Mesendoderm (in vitro differentiated cells): ENCODE measurements around the gene CFHR5.
"Not testable (repeated sequence)": the region's sequence is repeated elsewhere in the genome, so short reads cannot be mapped to it uniquely, and the experiment has no call there.

Experiments
- DNase-seq: peaks from one replicate; pipeline ENCODE4 v3.0.0; 2013
- H2AK5ac ChIP-seq: 2 replicates; pipeline ENCODE4 v1.6.1; 2013; ENCODE audit warnings: low read length, inconsistent platforms
- H2BK120ac ChIP-seq: 2 replicates; pipeline ENCODE4 v1.6.1; 2013; ENCODE audit warnings: low read depth, mild to moderate bottlenecking, low read length, moderate library complexity, mixed read lengths
- H2BK15ac ChIP-seq: replicated peaks from 2 replicates; pipeline ENCODE4 v1.6.1; 2013; ENCODE audit warnings: low read depth, mild to moderate bottlenecking, moderate library complexity
- H2BK5ac ChIP-seq: 2 replicates; pipeline ENCODE4 v1.6.1; 2013; ENCODE audit warnings: low read length, inconsistent platforms
- H3K18ac ChIP-seq: 2 replicates; pipeline ENCODE4 v1.6.1; 2013; ENCODE audit warnings: mild to moderate bottlenecking, low read length, mixed read lengths
- H3K23ac ChIP-seq: one replicate; pipeline ENCODE4 v1.6.1; 2013; ENCODE audit warnings: low read length
- H3K27ac ChIP-seq: 2 replicates; pipeline ENCODE4 v1.5.1; 2013; ENCODE audit warnings: low read depth, mild to moderate bottlenecking, inconsistent platforms, low read length, moderate library complexity
- H3K27me3 ChIP-seq: 2 replicates; pipeline ENCODE4 v1.6.1; 2013; ENCODE audit warnings: low read length, control low read depth, mild to moderate bottlenecking, inconsistent platforms; ENCODE audit not compliant: insufficient read depth, poor library complexity
- H3K36me3 ChIP-seq: 2 replicates; pipeline ENCODE4 v1.6.1; 2013; ENCODE audit warnings: low read length, inconsistent platforms; ENCODE audit not compliant: control insufficient read depth, insufficient read depth
- H3K4ac ChIP-seq: one replicate; pipeline ENCODE4 v1.6.1; 2013; ENCODE audit warnings: low read depth, mild to moderate bottlenecking, low read length, moderate library complexity
- H3K4me1 ChIP-seq: 2 replicates; pipeline ENCODE4 v1.6.1; 2013; ENCODE audit warnings: low read depth, low read length, inconsistent platforms; ENCODE audit not compliant: control insufficient read depth
- H3K4me2 ChIP-seq: 2 replicates; pipeline ENCODE4 v1.6.1; 2013; ENCODE audit warnings: low read length
- H3K4me3 ChIP-seq: 2 replicates; pipeline ENCODE4 v1.5.1; 2013; ENCODE audit warnings: mild to moderate bottlenecking, low read length
- H3K56ac ChIP-seq: one replicate; pipeline ENCODE4 v1.6.1; 2013; ENCODE audit warnings: low read length
- H3K79me1 ChIP-seq: 2 replicates; pipeline ENCODE4 v1.6.1; 2013; ENCODE audit warnings: low read length, inconsistent platforms
- H3K79me2 ChIP-seq: 2 replicates; pipeline ENCODE4 v1.6.1; 2013; ENCODE audit warnings: mild to moderate bottlenecking, low read length; ENCODE audit not compliant: control insufficient read depth, insufficient read depth
- H3K9ac ChIP-seq: 2 replicates; pipeline ENCODE4 v1.6.1; 2013; ENCODE audit warnings: low read length, inconsistent platforms
- H4K5ac ChIP-seq: one replicate; pipeline ENCODE4 v1.6.1; 2013; ENCODE audit warnings: low read length
- H4K8ac ChIP-seq: one replicate; pipeline ENCODE4 v1.6.1; 2013; ENCODE audit warnings: low read depth, mild to moderate bottlenecking, control low read depth, low read length, moderate library complexity
- WGBS: extraction: QIAGEN DNeasy Blood & Tissue Kit; methylation state at CpG from one replicate; pipeline ENCODE4 v1.1.7; 2013; ENCODE audit warnings: low lambda C conversion rate, missing lambda C conversion rate; ENCODE audit not compliant: insufficient coverage; ENCODE audit errors: extremely low coverage; 5-methylcytosine and 5-hydroxymethylcytosine counted together

The CFHR5 gene

DNA sequence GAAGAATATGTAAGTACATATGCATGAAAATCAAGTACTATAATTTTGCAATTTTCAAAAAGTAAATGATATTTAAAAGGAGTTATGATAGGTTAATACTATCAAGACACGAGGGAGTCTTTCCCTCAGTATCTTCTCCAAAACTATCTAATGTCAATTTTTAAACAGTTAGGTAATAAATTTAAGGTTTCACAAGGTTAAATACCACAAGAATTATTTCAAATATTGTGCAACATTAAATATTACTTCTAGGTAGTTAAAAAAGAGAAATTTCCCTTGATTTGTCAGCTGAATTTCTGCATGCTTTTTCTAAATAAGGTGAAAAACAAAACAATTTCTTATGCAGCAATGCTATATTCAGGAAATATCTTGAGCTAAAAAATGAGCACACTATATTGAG, 3.5 kb downstream of the CFHR5 start:
- Histone ChIP-seq H2BK5ac (no peak overlapping the region), H3K79me2 (no peaks in the 10 kb centered on the region), H3K36me3 (no peaks in the 10 kb centered on the region), H3K4me1 (no peaks in the 10 kb centered on the region), H3K56ac (no peak overlapping the region), H3K4me3 (no peak overlapping the region), H2AK5ac (no peak overlapping the region), H4K5ac (no peak overlapping the region), H3K4ac (no peak overlapping the region), H4K8ac (no peak overlapping the region), H3K18ac (no peak overlapping the region), H2BK120ac (no peak overlapping the region), H3K9ac (no peak overlapping the region), H3K4me2 (no peak overlapping the region), H2BK15ac (no peak overlapping the region), H3K27ac (no peak overlapping the region), H3K23ac (no peak overlapping the region), H3K27me3 (no peaks in the 10 kb centered on the region), H3K79me1 (no peaks in the 10 kb centered on the region)
- WGBS = no CpG with 5 or more reads among the region's 1 CpG
- DNase-seq = no peak

DNA sequence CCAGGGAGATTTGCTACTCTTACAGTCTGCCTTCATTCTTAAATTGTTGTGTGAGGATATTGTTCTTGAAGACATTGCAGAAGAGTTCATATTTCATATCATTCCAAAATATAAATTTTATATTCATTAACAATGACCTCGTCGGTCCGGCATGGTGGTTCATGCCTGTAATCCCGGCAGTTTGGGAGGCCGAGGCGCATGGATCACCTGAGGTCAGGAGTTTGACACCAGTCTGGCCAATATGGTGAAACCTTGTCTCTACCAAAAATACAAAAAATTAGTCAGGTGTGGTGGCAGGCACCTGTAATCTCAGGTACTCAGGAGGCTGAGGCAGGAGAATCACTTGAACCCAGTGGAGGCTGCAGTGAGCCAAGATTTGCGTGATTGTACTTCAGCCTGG, 4.9 kb downstream of the CFHR5 start:
- not testable (repeated sequence) for H4K8ac ChIP-seq, H2AK5ac ChIP-seq, H3K79me1 ChIP-seq, H4K5ac ChIP-seq, H3K36me3 ChIP-seq, H2BK15ac ChIP-seq, H3K18ac ChIP-seq, H2BK120ac ChIP-seq, H3K9ac ChIP-seq, H3K56ac ChIP-seq, H3K79me2 ChIP-seq, H2BK5ac ChIP-seq, H3K4me1 ChIP-seq, H3K23ac ChIP-seq, DNase-seq, H3K27ac ChIP-seq, H3K4ac ChIP-seq, H3K4me2 ChIP-seq, H3K27me3 ChIP-seq, H3K4me3 ChIP-seq
- WGBS = no CpG with 5 or more reads among the region's 7 CpGs

DNA sequence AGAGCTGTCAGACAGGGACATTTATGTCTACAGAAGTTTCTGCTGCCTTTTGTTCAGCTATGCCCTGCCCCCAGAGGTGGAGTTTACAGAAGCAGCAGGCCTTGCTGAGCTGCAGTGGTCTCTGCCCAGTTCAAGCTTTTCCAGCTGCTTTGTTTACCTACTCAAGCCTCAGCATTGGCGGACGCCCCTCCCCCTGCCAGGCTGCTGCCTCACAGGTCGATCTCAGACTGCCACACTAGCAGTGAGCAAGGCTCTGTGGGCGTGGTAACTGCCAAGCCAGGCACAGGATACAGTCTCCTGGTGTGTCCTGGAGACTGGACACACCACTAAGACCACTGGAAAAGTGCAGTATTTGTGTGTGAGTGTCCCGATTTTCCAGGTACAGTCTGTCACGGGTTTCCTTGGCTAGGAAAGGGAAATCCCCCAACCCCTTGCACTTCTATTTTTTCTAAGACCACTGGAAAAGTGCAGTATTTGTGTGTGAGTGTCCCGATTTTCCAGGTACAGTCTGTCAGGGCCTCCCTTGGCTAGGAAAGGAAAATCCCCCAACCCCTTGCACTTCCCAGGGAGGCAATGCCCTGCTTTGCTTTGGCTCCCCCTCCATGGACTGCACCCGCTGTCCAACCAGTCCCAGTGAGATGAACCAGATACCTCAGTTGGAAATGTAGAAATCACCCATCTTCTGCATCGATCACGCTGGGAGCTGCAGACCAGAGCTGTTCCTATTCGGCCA, 14.7 kb downstream of the CFHR5 start:
- H3K27me3 ChIP-seq, H3K18ac ChIP-seq, H3K79me1 ChIP-seq, H3K4me3 ChIP-seq, H3K4ac ChIP-seq, H2BK120ac ChIP-seq, H2AK5ac ChIP-seq, H4K5ac ChIP-seq, H3K9ac ChIP-seq, H2BK5ac ChIP-seq, H2BK15ac ChIP-seq, H3K4me2 ChIP-seq, H3K36me3 ChIP-seq, H3K4me1 ChIP-seq, H3K79me2 ChIP-seq, H4K8ac ChIP-seq, H3K27ac ChIP-seq, H3K56ac ChIP-seq, H3K23ac ChIP-seq: not testable (repeated sequence)
- no CpG with 5 or more reads among the region's 11 CpGs for WGBS
- peak; percentile 86 for DNase-seq

DNA sequence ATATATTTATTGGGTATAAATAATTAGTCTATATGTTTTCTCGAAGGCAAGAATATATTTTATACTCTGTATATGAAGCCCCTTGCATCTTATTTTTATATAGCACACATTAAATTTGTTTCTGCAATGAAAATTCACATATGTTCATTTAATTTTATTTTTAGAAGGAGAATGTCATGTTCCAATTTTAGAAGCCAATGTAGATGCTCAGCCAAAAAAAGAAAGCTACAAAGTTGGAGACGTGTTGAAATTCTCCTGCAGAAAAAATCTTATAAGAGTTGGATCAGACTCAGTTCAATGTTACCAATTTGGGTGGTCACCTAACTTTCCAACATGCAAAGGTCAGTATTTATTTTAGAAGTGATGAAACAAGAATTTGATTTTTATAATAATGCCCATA, 16.6 kb downstream of the CFHR5 start:
- Histone ChIP-seq H3K27ac (no peak overlapping the region), H4K5ac (no peak overlapping the region), H3K36me3 (no peaks in the 10 kb centered on the region), H3K79me2 (no peaks in the 10 kb centered on the region), H3K4ac (no peak overlapping the region), H3K18ac (no peak overlapping the region), H3K4me2 (no peak overlapping the region), H2AK5ac (no peak overlapping the region), H3K23ac (no peak overlapping the region), H2BK15ac (no peak overlapping the region), H2BK120ac (no peak overlapping the region), H2BK5ac (no peak overlapping the region), H3K56ac (no peak overlapping the region), H3K79me1 (no peaks in the 10 kb centered on the region), H3K4me1 (no peaks in the 10 kb centered on the region), H4K8ac (no peak overlapping the region), H3K4me3 (no peak overlapping the region), H3K9ac (no peak overlapping the region), H3K27me3 (no peaks in the 10 kb centered on the region)
- WGBS = no CpG with 5 or more reads among the region's 2 CpGs
- no peak for DNase-seq

DNA sequence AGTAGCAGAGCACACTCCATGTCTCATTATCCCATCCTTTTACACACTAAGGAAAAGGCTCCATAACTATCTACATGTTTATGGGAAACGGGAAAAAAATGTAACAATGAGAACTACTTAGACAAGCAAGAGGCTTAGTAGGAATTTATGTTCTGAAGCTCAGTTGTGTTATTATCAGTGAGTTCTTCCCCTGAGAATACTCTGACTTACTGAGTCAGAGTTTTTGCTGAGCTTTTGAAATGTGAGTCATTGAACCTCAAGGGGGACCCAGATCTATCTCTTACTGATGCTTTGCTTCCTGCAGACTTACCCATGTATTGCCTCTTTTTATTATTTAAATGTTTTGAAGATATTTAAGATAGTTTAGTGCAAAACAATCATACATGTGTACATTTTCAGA, 20.1 kb downstream of the CFHR5 start:
- Histone ChIP-seq H2BK15ac (no peak overlapping the region), H3K27me3 (no peaks in the 10 kb centered on the region), H2BK5ac (no peak overlapping the region), H3K4me3 (no peak overlapping the region), H3K27ac (no peak overlapping the region), H3K9ac (no peak overlapping the region), H3K4ac (no peak overlapping the region), H3K18ac (no peak overlapping the region), H3K4me2 (no peak overlapping the region), H3K79me2 (no peaks in the 10 kb centered on the region), H2BK120ac (no peak overlapping the region), H3K36me3 (no peaks in the 10 kb centered on the region), H4K8ac (no peak overlapping the region), H3K4me1 (no peaks in the 10 kb centered on the region), H4K5ac (no peak overlapping the region), H2AK5ac (no peak overlapping the region), H3K23ac (no peak overlapping the region), H3K79me1 (no peaks in the 10 kb centered on the region), H3K56ac (no peak overlapping the region)
- WGBS = no CpG with 5 or more reads among the region's 1 CpG
- peak; percentile 9 for DNase-seq

DNA sequence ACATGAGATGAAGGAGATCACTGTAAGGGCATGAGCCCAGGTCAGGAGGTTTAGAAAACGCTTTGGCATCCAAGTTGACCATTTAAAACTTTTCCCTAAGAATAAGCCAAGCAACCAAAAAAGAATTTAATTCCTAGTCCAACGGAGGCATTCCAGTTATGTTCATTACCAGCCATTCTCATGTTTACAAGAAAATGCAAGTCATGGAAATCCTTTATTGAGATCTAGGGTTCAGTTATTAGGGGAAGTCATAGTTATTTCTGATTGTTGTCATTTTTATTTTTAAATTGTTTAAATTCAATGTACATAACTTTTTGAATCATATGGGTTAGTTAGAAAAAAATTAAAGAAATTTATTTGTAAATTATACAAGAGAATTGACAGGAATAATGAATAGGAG, 24.5 kb downstream of the CFHR5 start:
- Histone ChIP-seq H3K4me1 (no peaks in the 10 kb centered on the region), H3K56ac (no peak overlapping the region), H3K23ac (no peak overlapping the region), H2BK120ac (no peak overlapping the region), H3K9ac (no peak overlapping the region), H3K27me3 (no peaks in the 10 kb centered on the region), H3K79me1 (no peaks in the 10 kb centered on the region), H2AK5ac (no peak overlapping the region), H3K79me2 (no peaks in the 10 kb centered on the region), H3K4me2 (no peak overlapping the region), H4K8ac (no peak overlapping the region), H2BK5ac (no peak overlapping the region), H2BK15ac (no peak overlapping the region), H3K4me3 (no peak overlapping the region), H3K27ac (no peak overlapping the region), H3K18ac (no peak overlapping the region), H4K5ac (no peak overlapping the region), H3K36me3 (no peaks in the 10 kb centered on the region), H3K4ac (no peak overlapping the region)
- DNase-seq = no peak
- no CpG with 5 or more reads among the region's 2 CpGs for WGBS
